ENCODE results near the gene ZNF235. TPM values are rescaled to one million over a fixed set of nuclear protein-coding genes. Genes with fewer than 3 reads are reported as not detected.
A peak's percentile ranks its signal among the peaks of the same experiment; 100 is the strongest.

ZNF235 gene
- total RNA-seq, 1 donor = 4.9 TPM

DNA sequence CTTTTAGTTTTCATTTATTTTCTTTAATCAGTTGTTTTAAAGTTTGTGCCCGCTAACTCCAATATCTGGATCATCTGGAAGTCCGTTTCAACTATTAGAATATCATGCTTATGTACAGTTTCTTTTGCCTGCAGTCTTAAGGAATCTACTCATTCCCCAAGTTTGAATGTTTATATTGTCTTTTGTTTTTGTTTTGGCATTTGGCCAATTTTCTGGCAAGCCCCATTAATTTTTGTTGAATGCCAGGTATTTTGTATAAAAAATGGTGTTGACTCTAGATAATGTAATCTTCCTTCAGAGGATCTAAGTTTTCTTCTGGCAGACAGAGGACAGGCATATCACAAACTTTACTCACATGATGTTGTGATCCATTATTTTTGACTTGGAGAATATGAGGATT, 11.1 kb upstream of the ZNF235 start:
- no peak for TF ChIP-seq CTCF (IDR thresholded peaks at IDR 0.05; ENCODE audit: insufficient read depth, low read length)
- DNase-seq (ENCODE audit: low read depth) = peak; percentile 20
- H3K4me3 ChIP-seq (ENCODE audit: low read depth, low read length) = no peak overlapping the region

DNA sequence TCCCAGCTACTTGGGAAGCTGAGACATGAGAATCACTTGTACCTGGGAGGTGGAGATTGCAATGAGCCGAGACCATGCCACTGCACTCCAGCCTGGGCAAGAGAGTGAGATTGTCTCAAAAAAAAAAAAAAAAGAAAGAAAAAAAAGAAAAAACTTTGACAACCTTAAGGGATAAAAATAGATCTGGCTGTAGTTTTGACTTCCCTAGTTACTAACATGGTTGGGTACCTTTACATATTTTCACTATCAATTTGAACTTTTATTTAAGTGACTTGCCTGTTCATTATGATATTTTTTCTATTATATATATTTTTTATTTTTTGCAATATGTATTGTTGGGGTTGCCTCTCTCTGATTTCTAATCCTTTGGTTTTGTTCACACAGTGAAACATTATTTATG, 8.4 kb upstream of the ZNF235 start:
- H3K4me3 ChIP-seq (ENCODE audit: low read depth, low read length) = no peak overlapping the region
- no peak for DNase-seq (ENCODE audit: low read depth)
- no peak for TF ChIP-seq CTCF (IDR thresholded peaks at IDR 0.05; ENCODE audit: insufficient read depth, low read length)

GRCh38 chr19:44308011-44308410, 3.2 kb upstream of the ZNF235 start:
- peak; percentile 1 for DNase-seq (ENCODE audit: low read depth)
- no peak for TF ChIP-seq CTCF (IDR thresholded peaks at IDR 0.05; ENCODE audit: insufficient read depth, low read length)
- H3K4me3 ChIP-seq (ENCODE audit: low read depth, low read length) = no peak overlapping the region

- no peak overlapping the region for H3K4me3 ChIP-seq (ENCODE audit: low read depth, low read length)
- TF ChIP-seq CTCF (IDR thresholded peaks at IDR 0.05; ENCODE audit: insufficient read depth, low read length) = no peak
- DNase-seq (ENCODE audit: low read depth) = no peak
These were observed 1.5 kb upstream of the ZNF235 start for GRCh38 chr19:44306283-44306682.

GRCh38 chr19:44305457-44305856, 632 bp upstream of the ZNF235 start:
- H3K4me3 ChIP-seq (ENCODE audit: low read depth, low read length) = no peak overlapping the region
- no peak for TF ChIP-seq CTCF (IDR thresholded peaks at IDR 0.05; ENCODE audit: insufficient read depth, low read length)
- no peak for DNase-seq (ENCODE audit: low read depth)

DNA sequence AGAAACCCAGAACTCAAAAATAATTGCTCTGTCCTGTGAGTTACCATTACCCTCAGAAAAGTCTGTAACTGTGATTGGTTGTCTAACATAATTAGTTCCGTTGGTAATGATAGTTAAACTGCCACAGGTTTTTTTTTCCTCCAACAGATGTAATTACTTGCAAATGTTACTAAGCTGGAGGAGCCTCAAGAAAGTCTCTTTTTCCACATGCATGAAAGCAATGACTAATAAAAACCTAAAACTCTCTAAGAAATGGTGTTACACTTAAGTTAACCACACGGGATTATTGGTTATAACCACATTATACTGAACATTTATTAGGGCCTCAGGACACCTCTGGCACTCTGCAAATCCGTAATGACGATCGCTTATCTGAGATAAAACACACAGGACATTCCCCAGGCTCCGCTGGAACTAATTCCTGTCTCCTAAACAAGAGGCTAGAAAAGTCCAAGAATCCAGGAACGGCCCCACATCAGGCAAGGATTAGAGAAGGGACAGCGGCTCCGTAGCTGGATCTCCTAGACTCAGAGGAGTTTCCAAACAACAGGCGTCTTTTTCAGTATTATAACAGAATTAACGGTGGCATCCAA, 753 bp downstream of the ZNF235 start:
- no peak for DNase-seq (ENCODE audit: low read depth)
- peak overlapping the region; percentile 95 for H3K4me3 ChIP-seq (ENCODE audit: low read depth, low read length)
- TF ChIP-seq CTCF (IDR thresholded peaks at IDR 0.05; ENCODE audit: insufficient read depth, low read length) = peak; percentile 10

- no peak overlapping the region for H3K4me3 ChIP-seq (ENCODE audit: low read depth, low read length)
- no peak for DNase-seq (ENCODE audit: low read depth)
- TF ChIP-seq CTCF (IDR thresholded peaks at IDR 0.05; ENCODE audit: insufficient read depth, low read length) = no peak
These were observed 1.5 kb downstream of the ZNF235 start for GRCh38 chr19:44303320-44303719.
